Activated CD4-positive, alpha-beta T cell treated with anti-CD3 and anti-CD28 coated beads, Interleukin-2, amount 50 U/mL, for 16 hours (primary cell): ENCODE measurements around the gene WIPF3.

ENCODE experiments used
- DNase-seq: peaks from one replicate; pipeline ENCODE4 v3.0.0-alpha.2; 2020

Gene WIPF3, protein sequence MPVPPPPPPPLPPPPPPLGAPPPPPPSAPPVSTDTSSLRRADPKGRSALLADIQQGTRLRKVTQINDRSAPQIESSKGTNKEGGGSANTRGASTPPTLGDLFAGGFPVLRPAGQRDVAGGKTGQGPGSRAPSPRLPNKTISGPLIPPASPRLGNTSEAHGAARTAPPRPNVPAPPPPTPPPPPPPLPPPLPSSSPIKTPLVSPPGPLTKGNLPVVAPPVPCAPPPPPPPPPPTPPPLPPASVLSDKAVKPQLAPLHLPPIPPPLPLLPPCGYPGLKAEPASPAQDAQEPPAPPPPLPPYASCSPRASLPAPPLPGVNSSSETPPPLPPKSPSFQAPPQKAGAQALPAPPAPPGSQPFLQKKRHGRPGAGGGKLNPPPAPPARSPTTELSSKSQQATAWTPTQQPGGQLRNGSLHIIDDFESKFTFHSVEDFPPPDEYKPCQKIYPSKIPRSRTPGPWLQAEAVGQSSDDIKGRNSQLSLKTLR

GRCh38 chr7:29806208-29806994 is at the start of gene WIPF3:
Gene WIPF3, plus strand, starts transcription at chr7:29806508. Its CDS starts 28,217 bp downstream, at chr7:29834725.
- DNase-seq = no peak

GRCh38 chr7:29763266-29763665 is 43.0 kb upstream of the WIPF3 start:
- DNase-seq = no peak

DNA sequence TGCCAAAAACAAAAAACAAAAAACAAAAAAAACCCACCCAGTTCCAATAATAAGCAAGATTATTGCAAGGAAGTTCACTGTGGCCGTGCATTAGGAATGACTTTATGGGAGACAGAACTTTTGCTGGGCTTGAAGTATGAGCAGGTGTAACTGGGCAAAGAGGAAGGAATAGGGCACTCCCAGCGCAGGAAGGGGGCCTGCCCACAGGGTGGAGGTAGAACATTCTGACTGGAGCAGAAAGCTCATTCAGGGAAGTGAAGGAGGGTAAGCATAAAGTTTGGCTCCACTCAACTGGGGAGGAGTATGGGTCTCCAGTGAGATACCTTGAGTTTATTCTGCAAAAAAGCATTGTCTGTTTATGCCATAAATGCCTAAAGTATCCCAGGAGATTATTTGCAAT is 42.1 kb upstream of the WIPF3 start:
- no peak for DNase-seq

DNA sequence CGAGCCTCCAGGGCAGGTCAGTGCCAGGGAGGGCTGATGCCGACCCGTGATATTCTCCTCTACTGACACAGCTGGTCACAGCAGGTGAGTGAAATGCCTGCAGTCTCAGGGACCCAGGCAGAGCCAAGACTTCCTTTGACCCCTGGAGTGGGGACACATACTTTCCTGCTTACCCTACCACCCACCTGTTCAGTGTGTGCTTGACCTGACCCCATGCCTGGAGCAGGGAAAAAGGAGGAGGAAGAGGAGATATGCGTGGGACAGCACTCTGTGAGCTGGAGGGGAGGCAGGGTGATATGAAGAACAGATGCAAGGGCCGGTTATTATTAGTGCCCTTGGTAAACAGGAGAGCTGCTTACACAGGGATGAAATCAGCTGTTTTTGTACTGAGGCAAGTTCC is 40.8 kb upstream of the WIPF3 start:
- DNase-seq = no peak

DNA sequence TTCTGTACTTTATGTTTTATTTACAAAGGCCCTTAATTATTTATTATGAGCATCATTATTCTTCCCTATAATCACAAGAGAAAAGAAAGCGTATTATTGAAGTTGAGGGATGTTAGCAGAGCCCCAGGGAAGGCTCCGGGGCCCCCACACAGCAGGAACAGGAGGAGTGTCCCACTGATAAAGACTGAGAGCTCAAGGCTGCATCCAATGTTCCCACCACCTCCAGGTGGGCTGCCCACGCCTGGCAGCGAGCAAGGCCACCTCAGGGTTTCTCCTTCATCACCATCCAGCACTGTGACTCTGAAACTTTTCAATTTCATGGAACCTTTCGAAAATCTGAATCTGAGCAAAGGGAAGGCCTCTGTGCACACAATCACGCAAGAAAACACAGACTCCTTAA is 35.9 kb upstream of the WIPF3 start:
- no peak for DNase-seq

- DNase-seq = no peak
Observed at GRCh38 chr7:29771081-29771816, 35.1 kb upstream of the WIPF3 start.

GRCh38 chr7:29779017-29779416 is 27.3 kb upstream of the WIPF3 start:
- DNase-seq = no peak

GRCh38 chr7:29780346-29780745 is 26.0 kb upstream of the WIPF3 start:
- DNase-seq = no peak

GRCh38 chr7:29783671-29784070 is 22.6 kb upstream of the WIPF3 start:
- no peak for DNase-seq

DNA sequence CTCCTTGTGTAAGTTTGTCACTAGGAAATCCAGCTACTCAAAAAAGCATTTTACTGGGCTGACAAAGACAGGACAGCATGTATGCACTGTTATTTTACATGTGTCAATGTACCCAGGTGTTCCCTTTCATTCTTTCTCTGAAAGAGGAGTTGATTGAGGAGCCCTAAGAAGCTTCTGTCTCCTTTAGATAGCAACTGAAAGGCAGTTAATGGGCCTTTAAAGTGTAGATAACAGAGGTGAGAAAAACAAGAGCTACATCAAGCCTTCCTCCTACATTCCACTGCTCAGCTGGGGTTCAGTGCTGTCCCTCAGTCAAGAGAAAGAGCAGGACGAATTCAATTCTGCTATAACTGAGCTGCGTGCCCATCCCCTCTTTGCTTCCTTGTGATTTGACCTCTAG is 12.8 kb upstream of the WIPF3 start:
- DNase-seq = no peak

DNA sequence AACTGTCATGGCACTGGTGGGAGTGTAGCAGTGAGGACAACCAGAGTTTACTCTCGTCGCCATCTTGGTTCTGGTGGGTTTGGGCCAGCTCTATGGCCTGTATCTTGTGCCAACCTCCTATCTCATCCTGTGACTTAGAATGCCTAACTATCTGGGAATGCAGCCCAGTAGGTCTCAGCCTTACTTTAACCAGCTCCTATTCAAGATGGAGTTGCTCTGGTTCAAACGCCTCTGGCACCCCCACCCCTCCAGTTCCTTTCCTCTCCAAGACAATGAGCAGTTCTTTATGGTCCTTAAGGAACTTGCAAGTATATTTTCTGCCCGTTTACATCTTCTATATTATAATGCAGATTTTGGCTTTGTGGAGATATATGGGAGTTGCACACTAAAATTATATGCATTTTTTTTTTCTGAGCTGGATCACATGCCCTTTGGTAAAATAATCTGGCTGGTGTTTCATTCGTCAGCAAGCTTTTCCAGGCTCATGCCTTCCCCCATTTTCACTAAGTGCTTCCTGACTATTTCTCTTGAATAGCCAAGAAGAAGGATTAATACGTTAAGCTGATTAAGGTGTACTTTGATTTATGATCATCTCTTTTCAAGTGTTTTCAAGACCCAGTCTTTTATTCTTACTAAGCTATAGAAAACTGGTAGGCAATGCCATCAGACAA is 11.2 kb upstream of the WIPF3 start:
- DNase-seq = no peak

DNA sequence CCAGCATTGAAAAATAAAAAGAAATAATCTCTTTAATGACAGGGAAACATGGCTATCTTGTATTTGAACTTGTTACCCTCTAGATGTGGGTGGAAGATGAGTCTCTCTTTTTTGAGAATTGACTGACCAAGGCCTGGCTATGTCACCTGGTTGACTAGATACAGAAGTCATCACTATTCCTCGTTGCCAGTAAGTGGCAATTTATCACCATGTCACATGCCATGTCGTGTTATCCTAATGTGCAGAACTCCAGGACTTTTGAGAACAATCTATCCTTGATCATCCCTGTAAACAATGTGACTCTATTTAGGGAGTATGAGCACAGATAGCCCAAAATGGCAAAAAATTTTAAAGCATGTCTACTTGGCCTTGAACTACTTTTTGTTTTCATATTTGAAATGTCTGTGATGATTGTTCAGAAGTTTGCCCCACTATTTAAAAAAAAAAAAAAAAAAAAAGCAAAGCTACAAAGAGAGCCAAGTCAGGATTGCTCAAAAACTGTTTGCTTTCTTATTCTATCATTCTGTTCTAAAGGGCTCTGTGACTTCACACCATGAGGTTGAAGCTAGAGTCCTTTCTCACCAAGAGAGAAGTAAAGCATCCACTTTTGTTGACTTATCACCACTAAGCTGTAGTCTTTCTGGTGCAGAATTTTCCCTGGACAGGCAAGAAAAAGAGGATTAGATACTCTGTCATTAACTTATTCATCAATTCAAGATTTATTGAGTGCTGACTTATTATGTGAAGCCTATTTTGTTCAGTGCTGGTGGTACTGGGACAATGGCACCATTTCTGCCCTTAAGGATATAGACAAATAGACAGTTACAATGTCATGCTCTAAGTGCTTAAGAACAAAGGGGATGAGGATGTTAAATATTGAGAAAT is 10.4 kb upstream of the WIPF3 start:
- DNase-seq = no peak

GRCh38 chr7:29797112-29797944 is 9.0 kb upstream of the WIPF3 start:
- no peak for DNase-seq

DNA sequence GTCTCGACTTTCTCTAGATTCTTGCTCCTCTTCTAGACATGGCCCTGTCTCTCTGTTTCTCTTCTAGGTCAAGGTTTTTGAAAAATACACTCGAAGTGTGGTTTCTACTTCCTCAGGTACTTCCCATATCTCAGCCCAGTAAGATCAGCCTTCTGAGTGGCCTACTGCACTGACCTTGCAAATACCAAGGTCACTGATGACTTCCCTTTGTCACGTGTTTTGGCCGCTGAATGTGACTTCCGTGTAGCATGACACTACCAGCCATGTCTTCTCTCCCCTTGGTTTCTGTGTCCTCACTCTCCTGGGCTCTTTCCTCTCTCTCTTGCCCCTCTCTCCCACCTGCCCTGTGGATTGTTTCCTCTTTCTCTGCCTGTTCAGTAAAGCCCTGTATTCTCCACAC is 7.9 kb upstream of the WIPF3 start:
- no peak for DNase-seq

GRCh38 chr7:29801929-29802328 is 4.4 kb upstream of the WIPF3 start:
- no peak for DNase-seq

DNA sequence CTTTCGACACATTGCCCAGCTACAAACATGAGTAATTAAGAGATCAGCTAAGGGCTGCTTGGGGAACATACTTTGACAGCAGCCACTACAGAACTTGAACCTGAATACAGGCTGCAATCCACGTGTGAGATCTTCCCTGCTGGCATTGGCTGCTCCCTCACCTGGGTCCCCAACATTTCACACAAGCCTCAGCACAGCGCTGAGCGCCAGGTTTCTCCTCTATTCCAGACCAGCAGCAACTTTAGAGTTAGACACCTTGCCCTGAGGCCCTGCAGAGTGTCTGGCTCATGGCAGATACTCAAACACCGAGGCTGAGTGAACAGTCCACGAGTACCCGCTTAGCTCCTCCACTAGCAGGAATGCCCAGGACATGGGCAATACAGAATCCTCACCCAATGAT is 1.3 kb upstream of the WIPF3 start:
- no peak for DNase-seq

DNA sequence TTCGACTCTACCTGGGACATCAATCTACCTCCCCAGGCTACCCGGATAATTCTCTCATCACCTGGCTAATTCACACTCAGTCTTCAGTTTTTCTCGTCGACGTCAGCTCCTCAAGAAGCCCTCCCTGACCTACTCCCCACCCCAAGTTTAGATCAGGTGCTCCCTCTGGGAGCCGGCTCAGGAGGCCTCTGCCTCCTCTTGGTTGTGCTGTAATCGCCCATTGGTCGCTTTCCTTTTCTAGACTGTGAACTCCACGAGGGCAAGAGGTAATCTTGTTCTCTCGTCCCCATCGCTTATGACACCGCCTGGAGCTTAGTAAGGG is 461 bp upstream of the WIPF3 start:
- no peak for DNase-seq

GRCh38 chr7:29806995-29807841 is 910 bp downstream of the WIPF3 start:
- no peak for DNase-seq

- DNase-seq = no peak
Observed at GRCh38 chr7:29808075-29808801, 1.9 kb downstream of the WIPF3 start.
